T-helper 17 cell (primary cell): ENCODE results near the gene CCR2. TPM values are rescaled to one million over a fixed set of nuclear protein-coding genes. Genes with fewer than 3 reads are reported as not detected.
"Not testable (repeated sequence)": the region's sequence is repeated elsewhere in the genome, so short reads cannot be mapped to it uniquely, and the experiment has no call there.

Source experiments
- ATAC-seq: fragments of 150-1000 bp; cut with Tn5 transposase; 2 replicates; pipeline ENCODE4 v1.10.0; 2021; ENCODE audit warnings: mild to moderate bottlenecking, moderate library complexity
- DNase-seq, 3 donors: peaks; one replicate each; pipeline versions ENCODE4 v3.0.0 to v3.0.0-alpha.2; 2020 to 2021
- H3K9me3 ChIP-seq: one replicate; pipeline ENCODE4 v1.7.0; 2013; ENCODE audit warnings: low read length, mild to moderate bottlenecking; ENCODE audit not compliant: control insufficient read depth, poor library complexity, severe bottlenecking
- H3K27ac Mint-ChIP-seq: one replicate; pipeline ENCODE4 v1.8.0; 2022; ENCODE audit warnings: mild to moderate bottlenecking, moderate library complexity, mixed read lengths
- H3K27me3 Mint-ChIP-seq: one replicate; pipeline ENCODE4 v1.8.0; 2022; ENCODE audit warnings: mixed read lengths
- H3K36me3 Mint-ChIP-seq: one replicate; pipeline ENCODE4 v1.8.0; 2022; ENCODE audit warnings: low read depth, mixed read lengths
- H3K4me1 Mint-ChIP-seq: one replicate; pipeline ENCODE4 v1.8.0; 2022; ENCODE audit warnings: mild to moderate bottlenecking, mixed read lengths
- H3K4me3 Mint-ChIP-seq: one replicate; pipeline ENCODE4 v1.8.0; 2022; ENCODE audit warnings: mild to moderate bottlenecking, moderate library complexity, mixed read lengths
- total RNA-seq, 4 donors: library from RNA in 2 of 4; stranded (reverse) in 2 of 4; gene quantifications; one replicate each; pipeline ENCODE4 v1.2.3 and lab custom pipeline; 2022 to 2026

CCR2 gene
- total RNA-seq, 2 donors from 2014 or later, result 12.4 to 14.2 TPM

DNA sequence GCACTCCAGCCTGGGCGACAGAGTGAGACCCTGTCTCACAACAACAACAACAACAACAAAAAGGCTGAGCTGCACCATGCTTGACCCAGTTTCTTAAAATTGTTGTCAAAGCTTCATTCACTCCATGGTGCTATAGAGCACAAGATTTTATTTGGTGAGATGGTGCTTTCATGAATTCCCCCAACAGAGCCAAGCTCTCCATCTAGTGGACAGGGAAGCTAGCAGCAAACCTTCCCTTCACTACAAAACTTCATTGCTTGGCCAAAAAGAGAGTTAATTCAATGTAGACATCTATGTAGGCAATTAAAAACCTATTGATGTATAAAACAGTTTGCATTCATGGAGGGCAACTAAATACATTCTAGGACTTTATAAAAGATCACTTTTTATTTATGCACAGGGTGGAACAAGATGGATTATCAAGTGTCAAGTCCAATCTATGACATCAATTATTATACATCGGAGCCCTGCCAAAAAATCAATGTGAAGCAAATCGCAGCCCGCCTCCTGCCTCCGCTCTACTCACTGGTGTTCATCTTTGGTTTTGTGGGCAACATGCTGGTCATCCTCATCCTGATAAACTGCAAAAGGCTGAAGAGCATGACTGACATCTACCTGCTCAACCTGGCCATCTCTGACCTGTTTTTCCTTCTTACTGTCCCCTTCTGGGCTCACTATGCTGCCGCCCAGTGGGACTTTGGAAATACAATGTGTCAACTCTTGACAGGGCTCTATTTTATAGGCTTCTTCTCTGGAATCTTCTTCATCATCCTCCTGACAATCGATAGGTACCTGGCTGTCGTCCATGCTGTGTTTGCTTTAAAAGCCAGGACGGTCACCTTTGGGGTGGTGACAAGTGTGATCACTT lies 18.8 kb downstream of the CCR2 start:
- Mint-ChIP-seq H3K4me3 (peak overlapping the region; percentile 28), H3K4me1 (peaks cover 61% of the 10 kb centered on the region), H3K27ac (peak overlapping the region; percentile 92), H3K36me3 (peaks cover 5% of the 10 kb centered on the region), H3K27me3 (no peaks in the 10 kb centered on the region)
- H3K9me3 ChIP-seq, result no peaks in the 10 kb centered on the region
- DNase-seq (no peak), ATAC-seq (peak; percentile 49)

DNA sequence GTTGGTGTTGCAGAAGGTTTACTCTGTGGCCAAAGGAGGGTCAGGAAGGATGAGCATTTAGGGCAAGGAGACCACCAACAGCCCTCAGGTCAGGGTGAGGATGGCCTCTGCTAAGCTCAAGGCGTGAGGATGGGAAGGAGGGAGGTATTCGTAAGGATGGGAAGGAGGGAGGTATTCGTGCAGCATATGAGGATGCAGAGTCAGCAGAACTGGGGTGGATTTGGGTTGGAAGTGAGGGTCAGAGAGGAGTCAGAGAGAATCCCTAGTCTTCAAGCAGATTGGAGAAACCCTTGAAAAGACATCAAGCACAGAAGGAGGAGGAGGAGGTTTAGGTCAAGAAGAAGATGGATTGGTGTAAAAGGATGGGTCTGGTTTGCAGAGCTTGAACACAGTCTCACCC lies 20.8 kb downstream of the CCR2 start:
- DNase-seq (no peak), ATAC-seq (no peak)
- H3K9me3 ChIP-seq, result no peaks in the 10 kb centered on the region
- Mint-ChIP-seq H3K4me1 (peaks cover 48% of the 10 kb centered on the region), H3K4me3 (peak overlapping the region; percentile 81), H3K36me3 (peaks cover 7% of the 10 kb centered on the region), H3K27ac (peak overlapping the region; percentile 97), H3K27me3 (no peaks in the 10 kb centered on the region)

DNA sequence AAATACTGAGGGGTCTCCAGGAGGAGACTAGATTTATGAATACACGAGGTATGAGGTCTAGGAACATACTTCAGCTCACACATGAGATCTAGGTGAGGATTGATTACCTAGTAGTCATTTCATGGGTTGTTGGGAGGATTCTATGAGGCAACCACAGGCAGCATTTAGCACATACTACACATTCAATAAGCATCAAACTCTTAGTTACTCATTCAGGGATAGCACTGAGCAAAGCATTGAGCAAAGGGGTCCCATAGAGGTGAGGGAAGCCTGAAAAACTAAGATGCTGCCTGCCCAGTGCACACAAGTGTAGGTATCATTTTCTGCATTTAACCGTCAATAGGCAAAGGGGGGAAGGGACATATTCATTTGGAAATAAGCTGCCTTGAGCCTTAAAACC lies 21.3 kb downstream of the CCR2 start:
- ATAC-seq, result no peak

DNA sequence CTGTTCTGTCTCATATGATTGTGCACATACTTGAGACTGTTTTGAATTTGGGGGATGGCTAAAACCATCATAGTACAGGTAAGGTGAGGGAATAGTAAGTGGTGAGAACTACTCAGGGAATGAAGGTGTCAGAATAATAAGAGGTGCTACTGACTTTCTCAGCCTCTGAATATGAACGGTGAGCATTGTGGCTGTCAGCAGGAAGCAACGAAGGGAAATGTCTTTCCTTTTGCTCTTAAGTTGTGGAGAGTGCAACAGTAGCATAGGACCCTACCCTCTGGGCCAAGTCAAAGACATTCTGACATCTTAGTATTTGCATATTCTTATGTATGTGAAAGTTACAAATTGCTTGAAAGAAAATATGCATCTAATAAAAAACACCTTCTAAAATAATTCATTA lies 21.9 kb downstream of the CCR2 start:
- H3K27me3 Mint-ChIP-seq, result no peaks in the 10 kb centered on the region
- H3K4me1 Mint-ChIP-seq, result peaks cover 48% of the 10 kb centered on the region
- peaks cover 7% of the 10 kb centered on the region for H3K36me3 Mint-ChIP-seq
- peak; percentile 55 for ATAC-seq
- peak overlapping the region; percentile 80 for H3K4me3 Mint-ChIP-seq
- no peaks in the 10 kb centered on the region for H3K9me3 ChIP-seq
- peak overlapping the region; percentile 97 for H3K27ac Mint-ChIP-seq
- DNase-seq, result no peak

More for the DNA sequence above, 21.3 kb downstream of the CCR2 start:
- no peaks in the 10 kb centered on the region for H3K9me3 ChIP-seq
- peak overlapping the region; percentile 97 for H3K27ac Mint-ChIP-seq
- H3K4me1 Mint-ChIP-seq, result peaks cover 47% of the 10 kb centered on the region
- H3K4me3 Mint-ChIP-seq, result peak overlapping the region; percentile 81
- no peak for DNase-seq
- H3K36me3 Mint-ChIP-seq, result peaks cover 7% of the 10 kb centered on the region
- no peaks in the 10 kb centered on the region for H3K27me3 Mint-ChIP-seq

DNA sequence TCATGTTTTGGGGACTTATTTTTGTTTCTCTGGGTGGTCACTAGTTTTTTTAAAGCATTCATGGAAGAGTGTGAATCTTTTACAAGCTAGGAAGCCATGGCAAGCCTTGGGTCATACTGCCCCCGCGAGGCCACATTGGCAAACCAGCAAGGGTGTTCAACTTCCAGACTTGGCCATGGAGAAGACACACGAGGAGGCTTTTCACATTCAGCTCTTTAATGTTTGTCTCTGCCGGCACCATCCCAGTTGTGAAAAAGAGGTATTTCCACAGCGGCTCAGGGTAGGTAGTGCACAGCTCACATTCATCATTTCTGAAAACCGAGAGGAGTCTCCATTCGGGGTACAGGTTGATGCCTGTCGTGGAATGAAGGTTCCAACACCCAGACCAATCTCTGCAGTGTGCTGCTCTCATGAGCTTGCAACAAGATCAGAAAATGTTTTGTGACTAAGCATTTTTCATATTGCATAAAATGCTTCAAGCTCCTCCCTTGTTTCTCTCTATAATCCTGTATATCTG lies 24.6 kb downstream of the CCR2 start:
- ATAC-seq, result peak; percentile 68
- no peak overlapping the region for H3K4me3 Mint-ChIP-seq
- no peaks in the 10 kb centered on the region for H3K9me3 ChIP-seq
- DNase-seq, result peak; percentile 22 to 58 (median 33)
- peaks cover 5% of the 10 kb centered on the region for H3K36me3 Mint-ChIP-seq
- H3K4me1 Mint-ChIP-seq, result peaks cover 44% of the 10 kb centered on the region
- H3K27me3 Mint-ChIP-seq, result no peaks in the 10 kb centered on the region
- H3K27ac Mint-ChIP-seq, result no peak overlapping the region

DNA sequence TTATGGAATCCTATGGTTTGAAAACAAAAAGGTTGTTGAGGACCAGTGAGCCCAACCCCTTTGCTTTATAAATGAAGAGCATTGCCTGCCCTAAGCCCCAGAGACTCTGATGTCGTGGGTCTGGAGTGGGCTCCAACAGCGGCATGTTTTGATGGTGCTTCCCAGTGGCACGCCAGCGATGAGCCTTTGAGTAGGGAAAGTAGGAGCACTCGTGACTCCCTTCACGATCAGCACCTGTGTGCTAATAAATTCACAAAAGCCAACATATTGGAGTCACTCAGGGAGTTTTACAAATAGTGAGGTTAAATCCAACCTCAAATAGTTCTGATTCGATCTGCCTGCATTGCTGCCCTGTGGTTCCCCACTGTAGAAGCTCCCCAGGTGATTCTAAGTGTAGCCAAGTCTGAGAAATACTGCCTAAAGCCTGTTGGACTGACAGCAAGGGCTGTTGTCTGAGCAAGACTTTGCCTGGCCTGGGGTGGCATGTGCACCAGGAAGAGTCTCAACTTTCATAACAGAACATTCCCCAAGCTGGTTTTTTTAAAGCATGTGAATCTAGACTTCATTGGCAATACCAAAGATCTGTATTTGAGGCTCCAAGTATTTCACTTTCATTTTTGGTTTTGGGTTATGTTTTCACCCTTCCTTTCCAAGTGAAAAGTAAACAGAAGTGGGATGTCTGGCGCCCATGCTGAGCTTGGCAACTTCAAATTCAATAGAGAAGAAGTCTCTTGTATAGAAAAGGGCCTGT lies 26.7 kb downstream of the CCR2 start:
- Mint-ChIP-seq H3K4me3 (peak overlapping the region; percentile 63), H3K36me3 (peaks cover 2% of the 10 kb centered on the region), H3K27ac (peak overlapping the region; percentile 68), H3K4me1 (peaks cover 33% of the 10 kb centered on the region), H3K27me3 (no peaks in the 10 kb centered on the region)
- H3K9me3 ChIP-seq, result no peaks in the 10 kb centered on the region
- no peak for DNase-seq
- ATAC-seq, result no peak

DNA sequence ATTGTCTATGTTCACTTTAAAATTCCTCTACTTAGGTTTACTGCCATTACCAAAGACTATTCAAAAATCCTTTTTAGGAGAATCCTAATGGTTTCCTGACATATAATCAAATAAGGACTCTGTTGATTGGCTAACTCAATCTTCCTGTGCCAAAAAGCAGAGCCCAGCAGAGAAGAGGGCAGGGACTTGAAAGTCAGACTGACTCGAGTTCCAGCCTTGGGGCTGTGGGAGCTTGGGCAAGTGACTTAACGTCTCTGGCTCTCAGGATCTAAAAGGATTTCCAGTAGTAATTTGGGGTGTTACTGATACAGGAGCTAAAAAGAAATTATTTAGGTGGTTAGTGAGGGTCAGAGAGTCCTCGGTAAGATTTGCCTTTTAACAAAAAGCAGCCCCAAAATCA lies 27.7 kb downstream of the CCR2 start:
- no peaks in the 10 kb centered on the region for H3K9me3 ChIP-seq
- DNase-seq (no peak), ATAC-seq (no peak)
- Mint-ChIP-seq H3K4me1 (peaks cover 30% of the 10 kb centered on the region), H3K36me3 (peaks cover 2% of the 10 kb centered on the region), H3K27me3 (no peaks in the 10 kb centered on the region), H3K27ac (no peak overlapping the region), H3K4me3 (no peak overlapping the region)

DNA sequence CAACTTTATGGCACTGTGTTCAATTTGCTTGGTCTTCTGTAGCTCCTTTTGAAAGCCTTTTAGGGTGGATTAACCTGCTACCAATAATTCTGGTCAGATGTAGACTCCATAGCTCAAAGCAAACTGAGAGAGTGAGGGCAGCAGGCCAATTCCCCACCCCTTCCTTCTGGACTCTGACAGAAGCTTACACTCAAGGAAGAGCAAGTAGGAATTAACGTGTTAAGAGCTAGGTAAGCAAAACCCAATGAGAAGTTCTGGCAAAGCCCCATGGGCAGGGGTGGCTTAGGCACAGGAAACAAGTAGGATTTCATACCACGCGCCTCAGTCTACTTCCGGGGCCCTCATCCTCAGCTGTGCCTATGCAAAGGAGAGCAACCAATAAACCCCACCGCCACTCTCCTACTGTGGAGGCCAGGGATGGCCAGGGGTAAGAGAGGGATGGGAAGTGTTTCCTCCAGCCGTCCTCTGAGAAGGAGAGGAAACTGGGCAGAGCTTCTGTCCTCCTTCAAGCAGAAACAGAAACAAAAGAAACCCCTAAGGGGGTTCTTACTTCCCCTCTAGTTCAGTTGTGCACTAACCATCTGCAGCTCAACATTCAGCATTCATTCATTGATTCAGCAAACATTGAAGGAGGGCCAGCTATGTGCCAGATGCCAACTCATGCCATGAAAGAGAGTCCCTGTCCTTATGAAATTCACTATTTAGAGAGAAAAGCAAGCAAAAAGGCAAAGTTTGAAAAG lies 29.5 kb downstream of the CCR2 start:
- Mint-ChIP-seq H3K27ac (no peak overlapping the region), H3K36me3 (no peaks in the 10 kb centered on the region), H3K4me3 (no peak overlapping the region), H3K27me3 (no peaks in the 10 kb centered on the region), H3K4me1 (peaks cover 23% of the 10 kb centered on the region)
- H3K9me3 ChIP-seq, result no peaks in the 10 kb centered on the region
- DNase-seq, result no peak
- ATAC-seq, result no peak

DNA sequence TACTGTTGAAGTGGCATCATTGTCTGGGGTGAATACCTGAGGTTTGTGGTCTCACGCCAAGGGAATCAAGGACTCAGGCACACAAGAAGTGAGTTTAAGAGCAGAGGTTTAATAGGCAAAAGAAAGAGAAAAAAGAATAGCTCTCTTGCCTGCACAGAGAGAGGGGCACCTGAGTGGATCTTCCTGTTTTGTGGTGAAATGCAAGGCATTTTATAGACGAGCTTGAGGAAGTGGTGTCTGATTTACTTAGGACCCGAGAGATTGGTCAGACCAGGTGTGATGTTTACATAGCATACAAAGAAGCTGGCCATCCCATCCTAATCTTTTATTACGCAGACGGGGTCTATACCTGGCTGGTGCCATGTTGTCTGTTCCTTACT lies 30.0 kb downstream of the CCR2 start:
- H3K9me3 ChIP-seq, result no peaks in the 10 kb centered on the region
- ATAC-seq (no peak), DNase-seq (no peak)
- Mint-ChIP-seq H3K4me3 (no peak overlapping the region), H3K4me1 (peaks cover 23% of the 10 kb centered on the region), H3K36me3 (no peaks in the 10 kb centered on the region), H3K27ac (no peak overlapping the region), H3K27me3 (no peaks in the 10 kb centered on the region)

DNA sequence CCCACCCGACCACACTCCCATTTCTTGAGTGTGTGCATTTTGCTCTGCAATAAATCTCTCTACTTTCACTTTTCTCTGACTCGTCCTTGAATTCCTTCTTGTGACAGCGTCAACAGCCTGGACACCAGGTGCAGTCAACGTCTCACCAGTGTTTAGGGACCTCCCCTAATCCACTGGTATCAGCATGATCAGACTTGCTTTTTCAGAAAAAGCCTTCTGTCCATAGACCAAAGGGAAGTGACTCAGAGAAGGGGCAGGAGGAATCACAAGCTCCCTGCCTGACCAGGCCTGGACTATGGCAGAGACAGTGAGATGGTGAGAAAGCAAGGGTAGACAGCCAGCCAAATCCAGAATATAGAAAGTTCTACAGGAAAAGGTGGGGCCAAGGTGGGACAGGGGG lies 32.3 kb downstream of the CCR2 start:
- Mint-ChIP-seq H3K27me3 (no peaks in the 10 kb centered on the region), H3K27ac (no peak overlapping the region), H3K4me1 (peaks cover 12% of the 10 kb centered on the region), H3K36me3 (no peaks in the 10 kb centered on the region), H3K4me3 (no peak overlapping the region)
- DNase-seq, result no peak
- ATAC-seq, result no peak
- no peaks in the 10 kb centered on the region for H3K9me3 ChIP-seq

DNA sequence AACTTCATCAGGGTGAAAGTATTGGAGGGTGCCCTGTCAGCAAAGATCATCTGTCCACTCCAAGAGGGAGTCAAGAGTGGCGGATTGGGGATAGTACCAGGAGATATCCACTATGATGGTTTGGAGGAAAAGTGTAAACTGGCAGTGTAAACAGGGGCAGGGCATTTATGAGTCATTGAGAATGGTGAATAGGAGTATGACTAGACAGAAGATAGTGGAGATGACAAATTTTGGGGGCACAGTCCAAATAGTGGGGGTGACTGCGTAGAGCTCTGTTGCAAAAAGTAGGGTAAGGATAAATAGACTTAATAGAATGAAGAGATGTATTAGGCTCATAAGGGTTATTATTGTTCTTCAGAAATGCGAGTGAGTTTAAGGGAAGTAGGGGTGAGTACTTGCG lies 34.9 kb downstream of the CCR2 start:
- H3K27me3 Mint-ChIP-seq, H3K27ac Mint-ChIP-seq, H3K9me3 ChIP-seq, DNase-seq, H3K4me1 Mint-ChIP-seq, ATAC-seq, H3K4me3 Mint-ChIP-seq, H3K36me3 Mint-ChIP-seq: not testable (repeated sequence)

DNA sequence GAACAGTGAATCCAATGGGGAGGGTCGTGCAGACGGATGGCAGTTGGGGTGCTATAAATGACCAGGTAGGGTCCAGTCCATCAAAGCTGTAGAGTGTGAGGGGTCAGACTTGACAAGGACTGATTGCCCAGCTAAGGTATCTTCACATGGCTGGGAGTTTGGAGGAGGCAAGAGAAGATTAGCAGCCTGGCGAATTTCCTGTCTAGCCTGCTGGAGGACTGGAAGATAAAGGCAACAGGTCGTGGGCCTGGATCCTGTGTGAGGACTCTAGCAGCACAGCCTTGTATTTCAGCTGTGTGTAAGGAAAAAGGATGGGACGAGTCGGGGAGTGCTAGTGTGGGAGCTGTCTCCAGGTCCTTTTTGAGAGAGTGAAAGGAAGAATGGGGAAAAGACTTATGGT lies 35.4 kb downstream of the CCR2 start:
- peaks cover under 1% of the 10 kb centered on the region for H3K36me3 Mint-ChIP-seq
- H3K27ac Mint-ChIP-seq, result no peak overlapping the region
- ATAC-seq (no peak), DNase-seq (no peak)
- H3K9me3 ChIP-seq, result no peaks in the 10 kb centered on the region
- peaks cover 4% of the 10 kb centered on the region for H3K4me1 Mint-ChIP-seq
- peaks cover under 1% of the 10 kb centered on the region for H3K27me3 Mint-ChIP-seq
- no peak overlapping the region for H3K4me3 Mint-ChIP-seq

DNA sequence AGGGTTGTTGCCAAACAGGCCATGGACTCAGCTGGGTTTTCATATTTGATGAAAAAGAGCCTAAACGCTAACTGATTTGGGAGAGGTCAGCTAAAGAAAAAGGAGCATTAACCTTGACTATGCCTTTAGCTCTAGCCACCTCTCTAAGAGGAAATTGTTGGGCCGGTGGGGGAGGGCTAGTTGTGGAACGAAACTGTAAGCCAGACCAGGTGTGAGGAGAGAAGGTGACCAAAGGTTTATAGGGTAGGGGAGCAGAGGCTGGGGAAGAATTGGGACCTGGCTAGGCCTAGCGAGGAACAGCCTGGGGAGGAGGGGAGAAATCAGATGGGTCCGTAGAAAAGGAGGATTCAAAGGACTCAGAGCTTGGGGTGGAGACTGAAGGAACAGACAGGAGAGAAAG lies 37.6 kb downstream of the CCR2 start:
- not testable (repeated sequence) for H3K4me1 Mint-ChIP-seq, H3K36me3 Mint-ChIP-seq, DNase-seq, H3K27ac Mint-ChIP-seq, ATAC-seq, H3K9me3 ChIP-seq, H3K4me3 Mint-ChIP-seq
- peaks cover 12% of the 10 kb centered on the region for H3K27me3 Mint-ChIP-seq
